ENCODE data around the gene ERCC1.
"Not testable (repeated sequence)": the region's sequence is repeated elsewhere in the genome, so short reads cannot be mapped to it uniquely, and the experiment has no call there.

Gene ERCC1

GRCh38 chr19:45439190-45439568 is 15.5 kb upstream of the ERCC1 start:
- TF ChIP-seq CTCF (IDR thresholded peaks at IDR 0.05; ENCODE audit: poor library complexity, severe bottlenecking) = no peak
- Histone ChIP-seq H3K4me3 (ENCODE audit: severe bottlenecking) (peak overlapping the region; percentile 86), H3K36me3 (ENCODE audit: low read depth) (no peaks in the 10 kb centered on the region), H3K27ac (ENCODE audit: poor library complexity, severe bottlenecking) (peak overlapping the region; percentile 65), H3K4me1 (ENCODE audit: insufficient read depth, poor library complexity, severe bottlenecking) (peaks cover 10% of the 10 kb centered on the region), H3K27me3 (ENCODE audit: insufficient read depth, poor library complexity, severe bottlenecking) (no peaks in the 10 kb centered on the region), H3K9me3 (ENCODE audit: severe bottlenecking) (no peaks in the 10 kb centered on the region)
- DNase-seq (ENCODE audit: low spot score) (no peak), ATAC-seq (ENCODE audit: low read depth) (no peak)

- DNase-seq (ENCODE audit: low spot score) = no peak
- Histone ChIP-seq H3K4me1 (ENCODE audit: insufficient read depth, poor library complexity, severe bottlenecking) (peaks cover 4% of the 10 kb centered on the region), H3K27me3 (ENCODE audit: insufficient read depth, poor library complexity, severe bottlenecking) (no peaks in the 10 kb centered on the region), H3K27ac (ENCODE audit: poor library complexity, severe bottlenecking) (no peak overlapping the region), H3K4me3 (ENCODE audit: severe bottlenecking) (no peak overlapping the region), H3K36me3 (ENCODE audit: low read depth) (no peaks in the 10 kb centered on the region), H3K9me3 (ENCODE audit: severe bottlenecking) (no peaks in the 10 kb centered on the region)
- ATAC-seq (ENCODE audit: low read depth) = no peak
- no peak for TF ChIP-seq CTCF (IDR thresholded peaks at IDR 0.05; ENCODE audit: poor library complexity, severe bottlenecking)
These were observed 13.6 kb upstream of the ERCC1 start for GRCh38 chr19:45437328-45437727.

GRCh38 chr19:45432543-45432942 is 8.8 kb upstream of the ERCC1 start:
- not testable (repeated sequence) for ATAC-seq (ENCODE audit: low read depth); H3K4me1 ChIP-seq (ENCODE audit: insufficient read depth, poor library complexity, severe bottlenecking); H3K27ac ChIP-seq (ENCODE audit: poor library complexity, severe bottlenecking); H3K27me3 ChIP-seq (ENCODE audit: insufficient read depth, poor library complexity, severe bottlenecking); H3K4me3 ChIP-seq (ENCODE audit: severe bottlenecking); H3K36me3 ChIP-seq (ENCODE audit: low read depth); DNase-seq (ENCODE audit: low spot score); H3K9me3 ChIP-seq (ENCODE audit: severe bottlenecking)

- ATAC-seq (ENCODE audit: low read depth); H3K4me3 ChIP-seq (ENCODE audit: severe bottlenecking); H3K27ac ChIP-seq (ENCODE audit: poor library complexity, severe bottlenecking): not testable (repeated sequence)
These were observed 7.3 kb upstream of the ERCC1 start for GRCh38 chr19:45431008-45431407.

GRCh38 chr19:45429896-45430295 is 6.2 kb upstream of the ERCC1 start:
- ATAC-seq (ENCODE audit: low read depth); DNase-seq (ENCODE audit: low spot score): not testable (repeated sequence)

More at GRCh38 chr19:45431008-45431407, 7.3 kb upstream of the ERCC1 start:
- not testable (repeated sequence) for H3K36me3 ChIP-seq (ENCODE audit: low read depth); DNase-seq (ENCODE audit: low spot score); H3K9me3 ChIP-seq (ENCODE audit: severe bottlenecking); H3K4me1 ChIP-seq (ENCODE audit: insufficient read depth, poor library complexity, severe bottlenecking); H3K27me3 ChIP-seq (ENCODE audit: insufficient read depth, poor library complexity, severe bottlenecking)

GRCh38 chr19:45428384-45429231 is 4.9 kb upstream of the ERCC1 start:
- peaks cover 11% of the 10 kb centered on the region for H3K4me1 ChIP-seq (ENCODE audit: insufficient read depth, poor library complexity, severe bottlenecking)
- no peak for ATAC-seq (ENCODE audit: low read depth)
- H3K4me3 ChIP-seq (ENCODE audit: severe bottlenecking) = peak overlapping the region; percentile 34
- DNase-seq (ENCODE audit: low spot score) = no peak
- peak overlapping the region; percentile 100 for H3K27ac ChIP-seq (ENCODE audit: poor library complexity, severe bottlenecking)
- no peaks in the 10 kb centered on the region for H3K9me3 ChIP-seq (ENCODE audit: severe bottlenecking)
- H3K27me3 ChIP-seq (ENCODE audit: insufficient read depth, poor library complexity, severe bottlenecking) = no peaks in the 10 kb centered on the region
- TF ChIP-seq CTCF (IDR thresholded peaks at IDR 0.05; ENCODE audit: poor library complexity, severe bottlenecking) = peak; percentile 8
- no peaks in the 10 kb centered on the region for H3K36me3 ChIP-seq (ENCODE audit: low read depth)

More at GRCh38 chr19:45429896-45430295, 6.2 kb upstream of the ERCC1 start:
- not testable (repeated sequence) for H3K27ac ChIP-seq (ENCODE audit: poor library complexity, severe bottlenecking); H3K4me3 ChIP-seq (ENCODE audit: severe bottlenecking); H3K9me3 ChIP-seq (ENCODE audit: severe bottlenecking); H3K36me3 ChIP-seq (ENCODE audit: low read depth); H3K27me3 ChIP-seq (ENCODE audit: insufficient read depth, poor library complexity, severe bottlenecking)
- peaks cover 11% of the 10 kb centered on the region for H3K4me1 ChIP-seq (ENCODE audit: insufficient read depth, poor library complexity, severe bottlenecking)

Measured in RWPE2 (cell line).